H54 (cell line): Measurements from ENCODE around the gene RBPMS2.
A peak's percentile ranks its signal among the peaks of the same experiment; 100 is the strongest.
"Not testable (repeated sequence)": the region's sequence is repeated elsewhere in the genome, so short reads cannot be mapped to it uniquely, and the experiment has no call there.

Source experiments
- DNase-seq: peaks from one replicate; pipeline ENCODE4 v3.0.0; 2011; ENCODE audit warnings: low spot score, mixed read lengths; ENCODE audit not compliant: insufficient read length
- FAIRE-seq: peaks from 3 replicates; lab custom pipeline; 2011; peaks lifted over from hg19 to GRCh38; lab: Jason Lieb, UNC
- POLR2A ChIP-seq: IDR thresholded peaks from 2 replicates; pipeline ENCODE4 v1.6.1; 2011; ENCODE audit warnings: low read depth, mild to moderate bottlenecking, low read length

Gene RBPMS2

DNA sequence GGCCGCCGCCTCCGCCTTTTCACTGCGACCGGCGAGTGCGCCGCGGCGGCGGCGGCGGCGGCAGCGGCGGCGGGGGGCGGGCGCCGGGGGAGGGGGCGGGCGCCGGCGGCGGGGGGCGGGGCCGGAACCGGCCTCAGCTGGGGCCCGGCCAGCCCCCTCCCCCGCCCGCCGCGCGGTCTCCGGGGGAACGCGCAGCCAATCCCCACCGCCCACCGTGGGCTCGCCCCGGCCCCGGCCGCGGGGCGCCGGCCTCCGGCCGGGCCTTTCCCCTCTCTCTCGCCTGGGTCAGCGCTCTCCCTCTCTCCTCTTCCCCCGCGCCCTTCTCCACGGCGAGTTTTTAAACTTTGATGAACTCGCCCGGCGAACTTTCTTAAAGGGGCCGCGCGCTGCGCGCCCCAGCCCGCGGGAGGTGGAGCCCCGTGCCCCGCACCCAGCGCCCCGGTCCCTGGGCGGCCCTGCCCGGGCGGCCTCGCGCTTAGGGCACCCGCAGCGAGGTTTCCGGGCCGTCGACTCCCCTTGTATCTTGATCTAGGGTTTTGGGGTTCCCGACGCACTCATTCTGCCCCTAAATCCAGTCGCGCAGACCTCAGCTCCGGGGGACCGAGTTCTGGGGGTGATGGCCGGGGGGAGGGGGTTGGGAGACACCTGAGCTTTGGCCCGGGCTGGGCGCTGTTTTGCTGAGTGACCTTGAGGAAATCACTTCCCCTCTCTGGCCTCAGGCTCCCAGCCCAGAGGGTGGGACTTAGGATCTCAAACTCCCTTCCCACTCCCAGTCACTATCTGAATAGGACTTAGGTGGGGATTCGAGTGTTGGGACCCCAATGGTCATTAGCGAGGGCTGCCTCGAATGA, at the start of gene RBPMS2:
Gene RBPMS2, minus strand, starts transcription at position 39 of the 851 bp plus-strand sequence. CDS start 270 bp downstream, outside the sequence.
- no peak for FAIRE-seq
- DNase-seq, result peak; percentile 39
- no peak for TF ChIP-seq POLR2A

DNA sequence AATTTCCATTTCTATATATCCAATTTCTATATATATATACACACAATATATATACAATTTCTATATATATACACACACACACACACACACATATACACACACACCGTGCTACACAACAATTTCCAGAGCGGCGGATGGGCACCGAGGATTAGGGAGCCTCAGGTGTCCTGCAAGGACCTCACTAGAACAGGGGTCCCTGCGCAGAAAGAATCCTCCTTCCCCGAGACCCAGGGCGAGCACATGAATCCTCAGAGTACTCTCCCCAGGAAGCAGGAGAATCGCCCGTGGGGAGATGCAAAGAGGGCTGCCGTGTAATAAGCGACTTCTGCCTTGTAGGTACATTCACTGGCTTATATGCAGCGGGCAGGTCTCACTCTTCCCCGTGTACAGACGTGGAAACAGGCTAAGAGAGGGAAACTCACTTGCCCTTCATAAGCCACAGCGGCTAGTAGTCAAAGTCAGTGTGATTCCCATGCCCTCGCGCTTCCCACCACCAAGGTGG, 49.6 kb upstream of the RBPMS2 start:
- no peak for DNase-seq
- TF ChIP-seq POLR2A, result no peak
- FAIRE-seq, result no peak

DNA sequence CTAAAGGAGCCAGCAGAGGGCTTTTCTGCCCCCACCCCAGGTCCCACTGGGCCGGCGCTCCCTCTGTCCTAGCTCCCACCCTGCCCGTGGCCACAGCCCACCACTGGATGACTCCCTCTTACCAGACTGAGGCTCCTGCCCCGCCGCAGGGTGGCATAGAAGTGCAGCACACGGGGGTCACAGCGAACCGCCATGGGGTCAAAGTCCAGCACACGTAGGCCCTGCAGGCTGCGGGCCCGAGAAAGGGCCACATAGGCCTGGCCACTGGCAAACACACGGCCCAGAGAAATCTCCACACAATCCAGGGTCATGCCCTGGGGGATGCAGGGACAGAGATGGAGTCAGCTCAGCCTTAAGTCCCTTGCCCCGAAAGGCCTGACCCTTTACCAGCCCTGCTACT, 41.1 kb upstream of the RBPMS2 start:
- TF ChIP-seq POLR2A, result no peak
- no peak for FAIRE-seq
- DNase-seq, result no peak

- DNase-seq, FAIRE-seq: not testable (repeated sequence)
Measured at GRCh38 chr15:64814965-64815364, 39.6 kb upstream of the RBPMS2 start.

DNA sequence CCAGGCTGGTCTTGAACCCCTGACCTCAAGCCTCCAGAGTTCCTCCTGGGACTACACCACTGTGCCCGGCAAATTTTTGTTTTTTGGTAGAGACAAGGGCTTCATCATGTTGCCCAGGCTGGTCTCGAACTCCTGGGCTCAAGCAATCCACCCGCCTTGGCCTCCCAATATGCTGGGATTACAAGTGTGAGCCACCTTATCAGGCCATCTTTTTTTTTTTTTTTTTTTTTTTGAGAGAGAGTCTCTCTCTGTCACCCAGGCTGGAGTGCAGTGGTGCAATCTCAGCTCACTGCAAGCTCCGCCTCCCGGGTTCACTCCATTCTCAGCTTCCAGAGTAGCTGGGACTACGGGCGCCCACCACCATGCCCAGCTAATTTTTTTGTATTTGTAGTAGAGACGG, 38.9 kb upstream of the RBPMS2 start:
- not testable (repeated sequence) for FAIRE-seq, DNase-seq

DNA sequence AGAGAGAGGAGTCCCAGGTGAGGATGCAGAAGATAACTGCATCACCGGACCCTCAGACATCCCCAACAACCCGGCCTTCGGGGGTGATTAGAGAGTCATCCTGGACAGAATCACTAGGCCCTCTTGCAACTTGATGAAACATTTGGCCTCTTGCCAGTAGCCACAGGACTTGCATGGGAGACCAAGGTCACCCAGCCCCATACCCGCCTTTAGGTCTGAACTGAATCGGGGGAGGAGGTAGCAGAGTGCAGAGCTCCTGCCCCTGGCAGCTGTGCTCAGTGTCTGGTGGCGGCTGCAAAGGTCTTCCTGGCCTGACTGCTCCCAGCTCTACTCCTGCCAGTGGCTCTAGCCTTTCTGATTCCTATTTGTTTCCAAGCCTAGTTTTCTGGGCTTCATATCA, 37.7 kb upstream of the RBPMS2 start:
- no peak for TF ChIP-seq POLR2A
- FAIRE-seq (no peak), DNase-seq (no peak)

DNA sequence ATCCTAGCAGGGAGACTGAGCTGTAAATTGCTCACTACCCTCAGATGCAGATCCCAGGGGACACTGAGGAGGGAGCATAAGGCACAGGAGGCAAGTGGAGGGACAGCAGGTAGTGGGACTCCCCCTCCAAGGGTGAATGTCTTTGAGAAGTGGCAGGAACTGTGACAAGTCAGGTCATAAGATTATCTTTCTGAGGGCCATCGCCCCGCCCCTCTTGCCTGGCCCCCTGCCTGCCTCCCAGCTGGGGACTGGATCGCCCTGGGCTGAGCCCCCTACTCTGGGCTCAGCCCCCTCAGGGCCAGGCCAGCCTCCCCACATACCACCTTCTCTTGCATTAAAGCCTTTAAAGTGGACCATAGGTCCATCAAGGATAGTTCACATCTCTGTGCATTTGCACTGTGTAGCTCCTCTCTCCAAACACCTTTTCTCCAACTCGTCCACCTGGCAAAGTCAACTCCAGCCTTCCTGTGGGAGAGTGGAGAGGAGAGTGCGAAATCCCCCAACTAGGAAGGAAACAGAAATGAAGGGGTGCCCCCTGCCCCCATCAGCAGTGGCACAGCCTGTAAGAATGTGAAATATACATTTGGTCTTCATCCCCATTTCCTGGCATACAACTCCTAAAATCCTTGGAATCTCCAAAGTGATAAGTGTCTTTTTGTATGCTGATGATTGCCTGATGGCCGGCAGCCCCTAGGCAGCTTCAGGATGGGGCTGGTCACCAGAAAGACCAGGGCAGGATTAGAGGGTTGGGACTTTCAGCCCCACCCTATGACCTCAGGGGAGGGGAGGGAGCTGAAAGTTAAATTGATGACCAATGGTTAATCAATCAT, 35.3 kb upstream of the RBPMS2 start:
- DNase-seq, result no peak
- FAIRE-seq, result no peak
- no peak for TF ChIP-seq POLR2A

DNA sequence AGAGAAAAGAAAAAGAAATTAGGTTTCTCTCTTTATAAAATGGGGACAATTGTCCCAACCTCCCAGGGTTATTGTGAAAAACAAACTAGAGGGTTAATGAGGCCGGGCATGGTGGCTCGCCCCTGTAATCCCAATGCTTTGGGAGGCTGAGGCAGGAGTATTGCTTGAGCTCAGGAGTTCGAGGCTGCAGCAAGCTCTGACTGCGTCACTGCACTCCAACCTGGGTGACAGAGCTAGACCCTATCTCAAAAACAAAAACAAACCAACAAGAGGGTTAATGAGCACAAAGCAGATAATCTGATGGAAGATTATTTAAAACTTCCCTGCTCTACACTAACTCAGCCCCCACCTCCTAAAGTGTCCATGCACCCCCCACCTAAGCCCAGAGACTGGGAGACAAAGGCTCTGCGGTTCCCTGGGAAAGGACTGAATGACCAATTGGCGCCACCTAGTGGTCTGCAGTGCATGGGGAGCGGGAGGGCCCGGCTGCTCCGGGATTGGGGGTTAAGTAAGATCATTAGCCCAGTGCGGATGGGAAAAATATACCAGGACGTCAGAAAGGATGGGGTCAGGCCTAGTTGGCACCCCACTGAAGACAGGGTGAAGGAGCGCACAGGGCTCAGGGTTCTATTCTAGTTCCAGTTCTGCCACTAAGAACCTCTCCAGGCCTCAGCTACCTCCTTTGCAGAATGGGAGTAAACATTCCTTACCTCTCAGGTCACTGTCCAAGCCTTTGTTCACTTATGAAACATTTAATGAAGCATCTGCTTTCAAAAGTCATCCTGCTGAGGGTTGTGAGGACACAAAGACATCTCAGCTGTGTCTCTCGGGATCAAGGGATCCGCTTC, 34.5 kb upstream of the RBPMS2 start:
- peak; percentile 77 for DNase-seq
- no peak for FAIRE-seq
- TF ChIP-seq POLR2A, result no peak

- no peak for TF ChIP-seq POLR2A
- FAIRE-seq (no peak), DNase-seq (no peak)
Measured at GRCh38 chr15:64808785-64809453, 33.5 kb upstream of the RBPMS2 start.

DNA sequence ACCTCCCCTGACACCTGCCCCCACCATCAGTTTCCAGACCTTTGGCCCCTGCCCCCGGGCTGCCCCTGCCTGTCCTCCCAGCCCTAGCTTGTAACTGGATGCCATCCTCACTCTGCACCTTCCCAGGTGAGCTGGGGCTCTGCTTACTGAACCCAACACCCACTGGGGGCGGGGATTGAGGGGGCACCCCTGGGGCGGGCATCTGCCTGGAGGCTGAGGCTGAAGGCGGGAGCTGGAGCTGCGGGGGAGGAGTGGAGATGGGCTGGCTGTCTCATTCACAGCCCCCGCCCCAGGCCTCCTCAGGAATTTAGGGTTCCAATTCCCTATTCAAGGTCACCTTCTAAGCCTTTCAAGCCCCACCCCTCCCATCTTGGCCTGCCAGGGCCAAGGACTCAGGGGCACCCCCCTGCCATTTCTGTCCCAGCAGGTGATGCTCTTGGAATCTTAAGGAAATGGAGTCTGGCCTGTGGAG, 32.4 kb upstream of the RBPMS2 start:
- FAIRE-seq (no peak), DNase-seq (no peak)
- no peak for TF ChIP-seq POLR2A

DNA sequence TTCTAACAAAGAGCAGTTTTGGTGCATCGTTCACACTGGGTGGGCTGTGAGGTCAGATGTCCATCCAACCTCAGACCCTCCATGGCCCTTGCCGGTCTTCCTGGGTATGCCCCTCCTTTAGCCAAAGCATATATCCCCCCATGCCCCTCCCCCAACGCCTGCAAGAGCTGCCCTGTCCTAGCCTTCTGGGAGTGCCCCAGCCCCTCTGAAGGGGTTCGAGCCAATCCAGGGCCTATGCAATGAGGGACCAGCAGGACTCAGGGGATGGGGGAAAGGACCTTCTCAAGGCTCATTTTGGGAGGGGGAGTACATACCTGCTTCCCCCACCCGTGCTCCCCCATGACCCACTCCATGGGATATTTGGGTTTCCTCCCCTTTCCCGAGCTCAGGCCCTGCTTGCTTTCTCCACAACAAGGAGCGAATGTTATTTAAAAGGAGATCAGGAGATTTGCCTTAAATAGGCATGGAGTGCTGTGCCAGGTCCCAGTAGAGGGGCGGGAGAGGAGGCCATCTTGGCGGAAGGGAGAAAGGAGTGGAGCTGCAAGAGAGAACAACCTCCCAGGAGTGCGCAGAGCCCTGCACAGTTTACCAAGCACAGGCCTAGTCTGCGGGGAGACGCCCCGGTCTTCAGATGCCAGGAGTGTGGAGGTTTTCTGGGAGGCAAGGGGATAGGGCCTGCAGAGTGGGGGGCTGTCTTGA, 31.8 kb upstream of the RBPMS2 start:
- TF ChIP-seq POLR2A, result no peak
- FAIRE-seq (no peak), DNase-seq (no peak)

DNA sequence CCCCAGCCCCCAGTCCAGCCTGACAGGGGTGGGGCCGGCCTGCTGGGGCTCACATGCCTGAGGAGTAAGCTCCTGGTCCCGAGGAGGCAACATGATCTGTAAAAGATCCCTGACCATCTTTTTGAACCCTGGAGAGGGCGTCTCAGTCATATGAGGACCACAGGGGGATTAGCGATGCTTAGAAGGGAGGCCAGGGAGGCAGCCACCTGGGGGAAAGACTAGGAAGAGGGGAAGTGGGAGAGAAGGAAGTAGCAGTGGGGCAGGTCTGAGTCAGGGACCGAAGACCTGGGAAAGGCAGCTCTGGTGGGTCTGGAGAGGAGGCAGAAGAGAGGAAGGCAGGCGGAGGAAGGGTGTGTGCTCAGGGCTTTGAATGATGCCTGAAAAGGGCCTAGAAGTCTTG, 31.1 kb upstream of the RBPMS2 start:
- no peak for TF ChIP-seq POLR2A
- DNase-seq (no peak), FAIRE-seq (no peak)

DNA sequence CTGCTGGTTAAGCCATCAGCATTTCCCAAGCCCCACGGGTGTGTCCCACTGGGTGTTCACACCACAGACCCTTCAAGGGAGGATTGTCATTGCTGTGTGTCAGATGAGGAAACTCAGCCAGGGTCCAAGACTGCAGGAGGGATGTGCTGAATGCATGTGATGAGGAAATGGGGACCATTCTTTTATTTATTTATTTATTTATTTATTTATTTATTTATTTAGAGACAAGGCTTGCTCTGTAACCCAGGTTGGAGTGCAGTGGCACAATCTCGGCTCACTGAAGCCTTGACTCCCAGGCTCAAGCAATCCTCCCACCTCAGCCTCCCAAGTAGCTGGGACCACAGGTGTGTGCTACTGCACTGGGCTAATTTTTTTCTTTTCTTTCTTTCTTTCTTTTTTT, 29.2 kb upstream of the RBPMS2 start:
- no peak for DNase-seq
- TF ChIP-seq POLR2A, result no peak
- FAIRE-seq, result no peak
